GM19025 (cell line): ENCODE results near the gene CLCN4.

Experiments
- ATAC-seq: cut with Tn5 transposase; IDR thresholded peaks from one replicate; pipeline ENCODE4 v1.9.1; 2021; ENCODE audit warnings: mild to moderate bottlenecking, low read depth, moderate library complexity; ENCODE audit not compliant: unreplicated experiment

The CLCN4 gene

DNA sequence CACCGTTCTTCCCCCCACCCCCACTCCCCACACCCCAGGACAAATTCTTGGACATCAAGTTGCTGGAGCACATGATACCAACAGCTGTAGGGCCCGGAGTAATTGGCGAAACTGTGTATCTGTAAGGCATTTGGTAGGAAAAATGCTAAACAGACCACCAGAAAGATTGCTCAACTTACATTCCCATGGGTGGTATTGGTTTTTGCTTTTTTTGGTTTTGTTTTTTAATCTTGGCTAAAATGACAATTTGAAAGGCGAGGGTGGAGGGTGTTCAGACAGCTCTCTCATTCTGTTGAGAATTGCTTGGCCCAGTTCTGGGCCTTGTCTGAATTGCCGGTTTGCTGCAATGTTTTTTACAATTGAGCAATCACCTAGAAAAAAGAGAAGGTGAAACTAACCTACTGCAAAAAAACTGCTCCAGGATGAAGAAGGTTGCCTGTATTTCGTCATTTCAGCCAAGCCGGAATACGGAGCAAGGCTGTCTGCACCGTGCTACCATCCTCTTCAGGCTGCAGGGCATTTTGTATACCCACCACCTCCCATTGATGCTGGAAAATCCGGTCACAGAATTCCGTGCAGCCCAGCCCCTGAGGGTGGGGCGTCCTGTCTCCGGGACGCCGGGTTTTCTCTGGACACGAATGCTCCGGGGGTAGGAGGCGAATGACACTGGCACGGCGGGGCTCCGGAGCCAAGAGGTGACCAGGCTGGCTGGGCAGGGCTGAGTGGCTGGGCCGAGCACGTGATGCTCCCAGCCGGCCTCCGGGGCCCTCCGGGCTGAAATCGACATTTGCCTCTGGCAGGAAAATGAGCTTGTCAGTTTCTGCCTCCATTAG, at the start of gene CLCN4:
CLCN4 (plus strand) TSS at position 777 of the 833 bp plus-strand sequence. CDS start 28,058 bp downstream, outside the sequence.
- no peak for ATAC-seq

DNA sequence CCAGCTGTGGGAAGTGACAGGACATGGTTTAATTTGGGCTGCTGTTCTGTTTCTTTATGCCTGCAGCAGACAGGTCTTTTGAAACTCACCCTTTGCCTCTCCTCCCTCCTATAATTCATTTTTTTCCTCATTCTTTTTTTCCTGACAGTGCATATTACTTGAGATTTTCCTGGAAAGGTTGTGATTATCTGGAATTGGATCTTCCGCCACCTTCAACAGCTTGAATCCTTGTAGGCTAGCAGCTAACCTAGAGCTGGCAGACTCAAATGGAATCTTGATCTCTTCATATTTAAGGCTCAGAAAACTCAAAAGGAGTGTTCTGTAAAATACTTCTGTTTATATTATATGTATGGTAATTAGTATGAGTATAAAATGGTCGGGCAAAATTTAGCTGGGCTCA, 49.3 kb upstream of the CLCN4 start:
- ATAC-seq = no peak

DNA sequence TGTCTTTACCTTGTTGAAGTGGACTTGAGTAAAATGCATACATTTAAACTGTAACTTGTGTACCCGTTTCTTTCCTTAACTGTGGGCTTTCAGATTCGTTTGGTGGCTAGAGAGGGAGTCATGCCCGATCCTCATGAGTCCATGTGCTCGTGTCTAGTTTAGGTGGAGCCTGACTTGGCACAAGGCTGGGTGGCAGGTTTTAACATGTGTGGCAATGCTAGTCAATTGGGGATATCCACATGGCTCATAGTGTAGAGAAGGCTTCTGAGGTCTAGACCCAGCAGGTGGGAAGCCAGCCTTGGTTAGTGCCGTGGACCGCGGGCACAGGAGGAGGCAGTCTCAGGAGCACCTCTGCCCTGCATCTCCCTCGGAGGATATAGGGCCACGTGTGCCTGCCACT, 48.5 kb upstream of the CLCN4 start:
- ATAC-seq = no peak

DNA sequence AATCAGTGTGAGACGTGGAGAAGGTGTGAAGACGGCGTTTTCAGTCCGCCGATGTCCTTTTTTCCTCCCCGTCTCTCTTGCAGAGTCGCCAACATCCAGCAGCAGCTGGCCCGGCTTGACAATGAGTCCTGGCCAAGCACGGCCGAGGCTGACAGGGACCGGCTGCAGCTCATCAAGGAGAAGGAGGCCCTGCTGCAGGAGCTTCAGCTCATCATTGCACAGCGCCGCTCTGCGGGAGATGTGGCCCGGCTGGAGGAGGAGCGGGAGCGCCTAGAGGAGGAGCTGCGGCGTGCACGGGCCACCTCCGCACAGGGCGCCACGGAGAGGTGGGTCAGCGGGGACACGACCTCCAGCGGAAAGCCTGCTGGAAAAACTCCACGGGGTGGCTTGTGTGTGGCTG, 47.1 kb upstream of the CLCN4 start:
- ATAC-seq = no peak

DNA sequence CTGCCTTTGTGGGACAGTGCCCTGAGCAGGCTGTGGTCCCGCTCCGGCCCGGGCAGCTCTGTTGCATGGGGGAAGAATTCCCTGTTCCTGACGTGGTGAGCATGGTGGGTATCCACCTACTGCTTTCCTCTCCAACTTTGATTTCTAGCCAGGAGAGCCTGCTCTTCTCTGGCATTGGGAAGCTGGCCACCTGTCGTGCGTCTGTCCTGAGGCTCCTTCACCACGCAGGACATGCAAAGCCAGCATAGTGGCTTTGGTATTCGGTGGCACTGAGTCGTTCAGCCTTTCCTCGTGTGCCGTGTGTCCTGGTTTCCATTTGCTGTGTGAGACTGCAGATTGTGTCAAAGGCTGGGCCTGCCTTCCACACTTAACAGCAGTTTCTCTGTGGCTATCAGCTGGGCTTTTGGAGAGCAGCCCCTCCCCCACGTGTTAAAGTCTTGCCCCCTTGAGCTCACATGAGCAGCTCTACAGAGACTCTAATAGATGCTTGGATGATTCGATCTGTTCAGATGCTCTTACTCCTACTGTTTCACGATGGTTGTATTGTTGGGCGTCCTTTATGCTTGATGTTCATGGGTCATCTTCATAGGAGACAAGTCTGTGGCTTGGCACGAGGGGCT, 46.3 kb upstream of the CLCN4 start:
- peak; percentile 1 for ATAC-seq

DNA sequence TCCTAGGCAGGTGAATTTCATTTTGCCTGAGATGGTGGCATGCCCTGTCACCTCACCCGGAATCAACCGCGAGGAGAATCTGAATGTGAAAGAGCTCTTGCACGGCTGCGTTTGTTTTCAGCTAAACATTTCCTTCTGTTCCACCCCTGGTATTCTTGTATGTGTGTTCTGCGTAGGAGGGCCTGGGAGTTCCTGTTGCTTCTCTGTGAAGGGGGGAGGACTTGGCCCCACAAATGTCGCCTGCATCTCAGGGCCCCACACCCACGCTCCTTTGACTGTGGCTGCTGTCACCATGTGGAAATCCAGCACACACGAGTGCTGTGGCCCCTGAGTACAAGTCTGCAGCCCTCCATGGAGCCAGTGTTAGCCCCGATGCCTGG, 45.8 kb upstream of the CLCN4 start:
- peak; percentile 40 for ATAC-seq

DNA sequence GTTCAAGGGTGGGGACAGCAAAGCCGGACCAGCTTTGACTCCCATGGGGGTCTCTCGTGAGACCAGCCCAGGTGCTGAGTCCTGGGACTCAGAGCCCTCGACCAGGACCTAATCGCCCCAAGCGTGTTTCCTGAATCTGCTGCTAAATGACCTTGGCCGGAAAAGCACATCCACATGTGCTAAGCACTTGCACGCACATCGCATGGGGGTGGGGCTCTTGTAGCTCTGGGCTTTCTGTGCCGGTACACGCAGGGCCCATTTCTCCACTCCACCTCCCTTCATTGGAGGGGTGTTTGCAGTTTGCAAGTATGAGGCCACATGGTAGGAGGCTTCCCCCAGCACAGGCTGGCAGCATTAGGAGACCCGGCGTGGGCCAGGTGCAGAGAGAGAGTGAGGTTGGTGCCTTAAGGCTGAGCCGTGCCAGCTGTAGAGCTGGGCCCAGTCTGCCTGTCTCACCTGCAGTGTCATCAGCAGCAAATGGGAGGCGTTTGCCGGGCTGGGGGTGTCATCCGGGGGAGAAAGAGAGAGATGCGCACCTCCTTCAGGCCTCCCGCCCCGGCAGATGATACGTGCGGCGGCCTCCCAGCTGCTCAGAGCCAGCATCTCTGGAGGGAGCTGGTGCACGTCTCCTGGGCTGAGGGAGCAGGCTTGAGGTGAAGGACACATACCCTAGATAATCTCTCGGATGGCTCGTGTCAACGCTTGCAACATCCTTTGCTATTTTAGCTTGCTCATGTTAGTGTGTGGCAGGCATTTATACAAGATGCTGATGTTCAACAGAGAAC, 45.2 kb upstream of the CLCN4 start:
- ATAC-seq = peak; percentile 45

DNA sequence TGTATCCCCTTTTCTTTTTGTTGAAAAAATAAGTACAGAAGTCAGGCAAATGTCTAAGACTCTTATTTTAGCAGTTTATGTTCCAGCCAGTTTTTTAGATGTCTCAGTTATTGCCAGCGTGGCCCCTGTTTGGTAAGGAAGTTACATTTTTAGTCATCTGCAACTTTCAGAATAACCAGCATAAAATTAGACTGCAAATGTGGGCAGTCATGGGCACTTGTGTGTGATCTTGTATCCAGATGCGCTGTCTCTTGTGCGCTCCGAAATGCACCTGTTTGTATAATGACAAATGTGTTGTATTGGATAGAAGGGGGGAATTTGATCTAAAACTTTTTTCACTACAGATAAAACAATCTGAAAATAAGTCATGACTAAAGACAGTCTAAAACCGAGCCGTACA, 44.3 kb upstream of the CLCN4 start:
- peak; percentile 35 for ATAC-seq

DNA sequence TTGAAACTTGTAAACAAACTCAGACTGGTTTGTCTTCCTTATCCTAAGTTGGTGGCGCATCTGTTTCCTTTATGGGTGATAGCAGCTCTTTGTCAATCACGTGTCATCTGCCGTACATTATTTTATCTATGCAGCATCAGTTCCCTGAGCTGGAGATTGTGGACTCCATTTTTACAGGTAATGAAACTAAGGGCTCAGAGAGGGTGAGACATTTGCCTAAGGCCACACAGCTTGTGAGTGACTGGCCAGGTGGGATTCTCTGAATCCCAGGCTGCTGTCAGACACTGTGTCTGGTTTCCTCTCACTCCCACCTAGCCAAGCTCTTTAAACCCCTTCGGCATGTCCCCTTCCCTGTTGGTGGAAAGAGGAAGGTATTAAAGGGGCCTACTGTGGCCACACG, 41.7 kb upstream of the CLCN4 start:
- no peak for ATAC-seq

DNA sequence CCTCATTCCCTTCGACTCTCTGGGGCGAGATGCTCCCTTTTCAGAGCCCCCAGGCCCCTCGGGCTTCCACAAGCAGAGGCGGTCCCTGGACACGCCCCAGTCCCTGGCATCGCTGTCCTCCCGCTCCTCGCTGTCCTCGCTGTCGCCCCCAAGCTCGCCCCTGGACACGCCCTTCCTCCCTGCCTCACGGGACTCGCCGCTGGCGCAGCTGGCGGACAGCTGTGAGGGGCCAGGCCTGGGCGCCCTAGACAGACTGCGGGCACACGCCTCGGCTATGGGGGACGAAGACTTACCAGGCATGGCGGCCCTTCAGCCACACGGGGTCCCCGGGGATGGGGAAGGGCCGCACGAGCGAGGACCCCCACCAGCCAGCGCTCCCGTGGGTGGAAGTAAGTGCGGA, 39.5 kb upstream of the CLCN4 start:
- ATAC-seq = no peak

DNA sequence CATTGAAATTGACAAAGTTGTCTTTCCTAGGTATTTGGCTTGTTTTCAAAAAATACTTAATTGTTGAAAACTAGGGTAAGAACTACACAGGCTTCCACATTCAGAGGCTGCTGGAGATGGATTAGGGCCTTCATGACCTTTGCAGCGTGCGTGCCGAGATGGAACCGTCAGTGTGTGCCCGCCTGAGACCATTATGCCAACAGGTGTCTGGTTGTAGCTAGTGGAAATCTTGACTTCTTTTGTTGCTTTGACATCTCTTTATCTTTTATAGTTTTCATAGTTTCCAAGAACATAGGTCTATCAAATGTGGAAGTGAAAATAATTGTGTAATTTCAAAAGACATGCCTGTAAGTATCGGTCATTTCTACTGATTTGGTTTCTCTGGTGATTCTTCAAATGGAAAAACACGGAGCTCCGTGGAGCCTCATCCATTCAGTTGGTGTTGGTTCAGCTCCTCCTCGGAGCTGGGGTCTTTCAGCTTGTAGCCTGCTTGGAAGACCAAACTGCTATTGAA, 38.9 kb upstream of the CLCN4 start:
- ATAC-seq = no peak

DNA sequence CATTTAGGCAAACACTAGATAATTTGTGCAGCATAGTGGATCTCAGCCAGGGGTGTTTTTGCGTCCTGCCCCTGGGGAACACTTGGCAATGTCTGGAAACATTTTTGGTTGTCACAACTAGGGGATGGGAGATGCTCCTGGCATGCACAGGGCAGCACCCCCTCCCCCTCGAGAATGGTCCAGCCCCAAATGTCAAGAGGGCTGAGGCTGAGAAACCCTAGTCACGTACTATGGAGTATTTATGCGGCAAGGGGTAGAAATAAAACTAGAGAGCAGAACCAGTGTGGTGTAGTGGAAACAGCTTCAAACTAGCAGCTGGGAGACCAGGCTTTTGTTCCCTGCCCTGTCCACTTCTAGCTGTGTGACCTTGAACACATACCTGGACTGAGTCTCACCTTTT, 38.2 kb upstream of the CLCN4 start:
- no peak for ATAC-seq

DNA sequence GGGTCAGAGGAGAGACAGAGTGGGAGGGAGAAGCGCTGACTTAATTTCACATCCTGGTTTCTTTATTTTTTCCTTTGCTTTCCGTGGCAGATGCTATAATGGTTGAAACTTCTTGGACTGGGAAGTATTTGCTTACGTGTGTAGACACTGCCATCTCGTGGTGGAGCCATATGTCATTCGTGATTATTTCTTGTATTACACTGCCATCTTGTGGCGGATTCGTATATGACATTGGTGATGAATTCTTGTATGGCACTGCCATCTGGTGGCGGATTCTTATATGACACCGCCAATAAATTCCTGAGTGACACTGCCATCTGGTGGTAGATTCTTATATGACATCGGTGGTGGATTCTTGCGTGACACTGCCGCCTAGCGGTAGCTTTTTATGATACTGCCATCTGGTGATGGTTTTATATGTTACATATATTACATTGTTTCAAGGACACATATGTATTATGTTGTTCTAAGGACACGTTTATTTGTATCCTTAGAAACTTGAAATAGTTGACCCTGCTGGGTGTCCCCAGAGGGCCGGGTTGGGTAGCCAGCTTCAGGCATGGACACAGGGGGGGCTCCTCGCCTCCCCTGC, 37.3 kb upstream of the CLCN4 start:
- no peak for ATAC-seq

DNA sequence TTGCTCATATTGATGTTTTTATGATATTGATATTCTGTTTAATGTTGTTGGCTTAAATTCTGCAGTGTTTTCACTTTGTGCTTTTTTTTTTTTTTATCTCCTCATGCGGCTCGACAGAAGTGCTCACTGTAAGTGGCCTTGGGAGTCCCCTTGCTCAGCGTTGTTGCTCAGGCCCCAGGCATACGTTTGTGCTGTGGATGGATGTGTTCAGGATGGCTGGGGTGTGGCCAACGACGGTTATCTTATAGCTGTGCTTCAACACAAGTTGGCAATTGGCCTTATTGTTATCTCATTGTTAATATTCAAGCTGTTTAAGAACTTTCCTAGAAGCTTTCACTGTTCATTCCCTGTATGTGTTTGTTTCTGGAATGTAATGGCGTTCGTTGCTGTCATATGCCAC, 36.4 kb upstream of the CLCN4 start:
- ATAC-seq = no peak

DNA sequence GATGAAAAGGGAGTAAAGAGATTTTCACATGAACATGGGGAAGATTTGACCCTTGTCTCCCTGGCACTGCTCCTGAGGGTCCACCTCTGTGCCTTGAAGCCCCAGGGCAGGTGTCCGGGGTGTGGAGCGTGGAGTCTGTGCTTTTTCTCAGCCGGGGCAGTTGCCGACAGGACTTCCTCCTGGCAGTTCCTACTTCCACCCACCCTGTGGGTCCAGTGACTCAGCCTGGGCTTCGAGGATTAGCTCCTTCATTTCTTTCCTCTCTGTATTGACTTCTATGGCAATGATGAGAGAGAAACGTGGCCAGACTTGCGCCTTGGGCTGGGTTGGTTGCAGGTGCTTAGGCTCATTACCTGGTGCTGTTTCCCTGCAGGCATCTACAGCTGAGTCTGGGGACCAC, 35.9 kb upstream of the CLCN4 start:
- ATAC-seq = no peak

DNA sequence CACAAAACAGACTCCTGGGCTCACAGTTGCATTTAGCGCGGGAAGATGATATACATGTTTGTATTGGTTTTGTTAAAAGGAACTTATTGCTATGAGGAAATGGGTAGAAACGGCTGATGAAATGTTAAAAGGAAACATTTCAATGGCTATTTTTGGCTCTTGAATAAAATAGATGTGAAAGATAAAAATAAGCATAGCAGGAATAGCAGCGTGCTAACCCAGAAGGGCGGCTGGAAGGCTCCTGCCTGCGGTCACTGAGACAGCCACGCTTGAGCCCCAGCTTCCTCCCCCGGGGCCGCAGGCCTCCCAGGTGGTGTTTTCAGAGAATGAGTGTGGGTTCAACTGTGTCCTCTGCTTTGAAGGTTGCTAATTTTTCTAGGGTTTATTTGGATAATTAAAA, 35.0 kb upstream of the CLCN4 start:
- peak; percentile 80 for ATAC-seq

DNA sequence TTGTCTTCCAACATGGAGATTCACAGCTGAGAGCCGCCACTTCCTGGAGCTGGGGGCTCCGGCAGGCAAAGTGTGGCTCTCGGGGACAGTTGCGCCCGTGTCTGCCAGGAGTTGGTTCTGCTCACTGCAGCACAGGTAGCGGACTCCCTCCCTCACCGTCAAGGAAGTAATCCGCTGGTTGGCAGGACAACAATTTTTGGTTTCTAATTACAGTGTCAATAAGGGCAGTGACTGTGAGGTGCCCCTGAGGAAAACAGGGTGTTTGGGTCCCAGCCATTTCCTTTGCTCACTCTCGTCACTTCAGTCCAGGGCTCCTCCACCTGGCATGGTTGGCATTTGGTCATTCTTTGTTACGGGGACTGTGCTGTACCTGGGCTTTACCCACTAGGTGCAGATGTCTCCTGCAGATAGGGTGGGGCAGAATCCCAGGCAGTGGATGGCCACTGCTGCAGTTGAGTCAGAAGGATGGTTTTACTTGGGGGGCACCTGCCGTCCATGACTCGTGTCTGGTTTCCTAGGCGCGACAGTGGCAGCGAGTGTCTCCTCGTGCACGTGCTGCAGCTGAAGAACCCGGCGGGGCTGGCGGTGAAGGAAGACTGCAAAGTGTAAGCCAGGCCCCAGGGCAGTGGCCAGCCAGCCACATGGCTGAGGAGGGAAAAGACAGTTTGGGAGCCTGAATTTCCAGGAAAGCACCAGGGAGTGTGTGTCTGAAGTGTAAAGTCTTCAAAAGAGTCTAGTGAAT, 32.1 kb upstream of the CLCN4 start:
- ATAC-seq = no peak

DNA sequence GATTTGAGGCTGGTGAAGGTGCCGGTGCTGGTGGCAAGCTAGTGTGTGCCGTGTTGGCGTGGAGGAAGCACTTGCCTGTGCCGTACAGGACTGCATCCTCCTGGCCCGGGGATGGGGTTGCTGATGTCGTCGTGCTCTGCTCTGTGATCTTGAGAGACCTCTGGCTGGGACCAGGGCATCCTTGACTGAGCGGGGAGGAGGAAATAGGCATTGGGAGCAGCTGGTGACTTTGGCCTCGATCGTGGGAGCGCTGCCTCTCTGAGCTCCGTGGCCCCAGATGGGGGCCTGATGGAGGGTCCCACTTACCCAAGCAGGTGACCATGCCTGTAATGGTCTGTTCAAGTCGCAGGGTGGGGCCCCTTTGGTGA, 31.5 kb upstream of the CLCN4 start:
- ATAC-seq = no peak

DNA sequence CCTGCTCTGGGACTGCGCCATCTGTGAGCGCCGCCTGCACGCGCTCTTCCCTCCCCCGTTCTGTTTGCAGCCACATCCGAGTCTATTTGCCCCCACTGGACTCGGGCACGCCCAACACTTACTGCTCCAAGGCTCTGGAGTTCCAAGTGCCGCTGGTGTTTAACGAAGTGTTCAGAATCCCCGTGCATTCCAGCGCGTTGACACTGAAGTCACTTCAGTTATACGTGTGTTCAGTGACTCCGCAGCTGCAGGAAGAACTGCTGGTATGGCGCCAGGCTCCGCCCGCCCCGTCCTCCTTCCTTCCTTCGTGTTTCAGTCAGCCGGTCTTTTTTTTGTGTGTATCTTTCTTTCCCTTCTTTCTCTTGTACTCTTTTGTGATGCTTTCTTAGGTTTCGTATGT, 30.7 kb upstream of the CLCN4 start:
- ATAC-seq = no peak

DNA sequence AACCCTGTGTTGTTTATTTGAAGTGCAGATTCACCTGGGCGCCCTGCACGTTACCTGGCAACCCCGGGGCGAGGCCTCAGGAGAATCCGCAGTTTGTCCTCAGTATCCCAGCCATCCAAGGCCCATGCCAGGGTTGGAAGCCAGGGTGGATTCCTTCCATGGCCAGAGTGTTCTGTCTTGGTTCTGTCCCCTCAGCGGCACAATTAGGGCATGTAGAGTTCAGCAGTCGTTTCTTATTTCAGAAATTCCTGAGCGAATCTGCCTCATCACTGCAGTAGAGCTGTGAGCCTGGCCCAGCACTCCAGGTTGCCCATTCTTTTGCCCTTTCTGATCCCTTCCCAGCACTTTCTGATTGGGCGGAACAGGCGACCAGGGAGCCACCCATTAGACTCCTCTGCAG, 29.9 kb upstream of the CLCN4 start:
- no peak for ATAC-seq
